ENCODE data around the gene PTGER3.
A peak's percentile ranks its signal among the peaks of the same experiment; 100 is the strongest.

PTGER3 gene

DNA sequence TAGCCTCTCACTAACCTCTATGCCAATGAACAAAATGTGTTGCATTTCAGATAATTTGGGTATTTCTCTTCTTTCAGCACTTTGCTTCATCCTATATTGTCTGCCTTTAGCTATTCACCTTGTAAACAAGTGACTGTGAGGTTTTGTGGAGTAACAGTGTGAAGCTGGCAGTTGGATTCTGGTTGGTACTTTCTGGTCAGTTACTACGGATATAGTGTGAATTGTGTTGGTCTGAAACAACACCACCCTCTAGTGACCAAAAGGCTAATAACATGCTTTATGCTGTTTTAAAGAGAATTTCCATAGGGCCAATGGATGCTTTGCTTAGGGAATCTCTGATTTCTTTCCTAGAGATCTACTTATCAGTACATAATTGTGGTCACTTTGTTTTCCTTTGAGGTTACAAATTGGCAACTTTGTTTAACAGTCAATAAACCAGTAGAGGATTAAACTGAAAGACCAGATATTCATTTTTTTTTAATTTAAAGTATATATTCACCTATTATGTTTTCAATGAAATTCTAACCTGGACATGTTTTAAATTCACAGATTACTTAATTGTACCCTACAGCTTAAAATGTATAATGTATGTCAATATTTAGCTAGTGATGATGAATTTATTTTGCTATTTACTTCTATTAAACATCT is 2.5 kb upstream of the PTGER3 start:
- ATAC-seq (peak; percentile 55), DNase-seq (no peak)

- peak; percentile 13 for DNase-seq
- ATAC-seq: peak; percentile 33
These were observed 553 bp downstream of the PTGER3 start for GRCh38 chr1:71046891-71047634.

DNA sequence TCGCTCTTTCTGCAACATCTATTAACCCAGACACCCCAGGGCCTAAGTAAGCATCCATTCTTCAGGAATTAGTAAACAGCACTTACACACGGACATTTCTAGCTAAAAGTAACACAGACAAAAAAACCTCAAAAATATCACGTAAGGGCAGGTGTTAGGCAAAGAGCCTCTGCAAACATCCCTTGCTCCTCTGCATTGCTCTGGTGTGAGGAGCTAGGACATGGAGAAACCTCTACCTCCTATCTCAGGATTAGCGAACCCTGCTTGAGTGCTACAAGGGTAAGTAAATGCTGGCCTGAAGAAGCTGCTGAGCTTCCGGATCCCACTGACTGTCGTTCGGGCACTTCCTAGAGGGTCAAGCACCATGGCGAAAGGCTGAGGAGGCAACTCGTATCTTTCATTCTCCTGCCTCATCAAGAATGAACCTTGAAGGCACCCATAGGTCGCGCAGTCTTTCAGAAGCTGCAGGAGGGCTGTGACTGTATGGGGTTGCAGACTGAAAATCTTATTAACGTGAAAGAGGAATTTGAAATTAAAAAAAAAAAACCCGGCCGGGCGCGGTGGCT is 2.1 kb downstream of the PTGER3 start:
- ATAC-seq (no peak), DNase-seq (no peak)

DNA sequence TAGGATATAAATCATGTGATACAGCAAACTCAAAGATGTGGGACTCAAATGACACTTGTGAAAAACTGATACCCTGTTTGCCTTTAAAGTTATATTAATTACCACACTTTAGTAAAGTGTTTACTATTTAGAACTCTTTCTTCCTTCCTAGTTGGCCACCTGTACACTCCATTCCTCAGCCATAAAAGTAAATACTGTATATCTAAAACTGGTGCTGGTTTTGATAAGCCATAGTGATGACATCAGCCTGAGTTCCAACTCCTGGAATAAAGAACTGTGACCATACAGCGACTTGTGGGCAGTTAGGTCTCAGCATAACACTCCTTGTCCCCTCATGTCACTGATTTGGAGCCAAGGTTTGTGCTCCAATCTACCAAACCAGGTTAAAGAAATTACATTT is 2.8 kb downstream of the PTGER3 start:
- DNase-seq: no peak
- no peak for ATAC-seq

GRCh38 chr1:71043065-71043464 is 4.6 kb downstream of the PTGER3 start:
- ATAC-seq (no peak), DNase-seq (no peak)

DNA sequence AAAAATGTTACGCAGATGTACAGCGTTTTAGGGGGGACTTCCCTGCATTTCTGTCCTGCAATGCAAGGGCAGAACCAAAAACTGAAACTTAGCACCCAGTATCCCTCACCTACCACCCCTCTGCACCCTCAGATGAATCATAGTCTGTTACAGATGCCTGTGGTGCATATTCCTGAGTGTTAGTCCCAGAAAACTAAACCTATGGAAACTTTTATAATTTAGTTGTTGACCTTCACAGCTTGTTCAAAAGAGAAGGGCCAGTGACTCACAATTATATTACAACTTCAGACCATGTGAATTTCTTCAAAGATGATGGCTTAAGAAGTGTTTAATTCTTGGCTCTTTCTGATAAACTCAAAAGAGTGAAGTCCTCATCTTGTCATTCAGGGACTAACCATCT is 5.8 kb downstream of the PTGER3 start:
- ATAC-seq (no peak), DNase-seq (no peak)

DNA sequence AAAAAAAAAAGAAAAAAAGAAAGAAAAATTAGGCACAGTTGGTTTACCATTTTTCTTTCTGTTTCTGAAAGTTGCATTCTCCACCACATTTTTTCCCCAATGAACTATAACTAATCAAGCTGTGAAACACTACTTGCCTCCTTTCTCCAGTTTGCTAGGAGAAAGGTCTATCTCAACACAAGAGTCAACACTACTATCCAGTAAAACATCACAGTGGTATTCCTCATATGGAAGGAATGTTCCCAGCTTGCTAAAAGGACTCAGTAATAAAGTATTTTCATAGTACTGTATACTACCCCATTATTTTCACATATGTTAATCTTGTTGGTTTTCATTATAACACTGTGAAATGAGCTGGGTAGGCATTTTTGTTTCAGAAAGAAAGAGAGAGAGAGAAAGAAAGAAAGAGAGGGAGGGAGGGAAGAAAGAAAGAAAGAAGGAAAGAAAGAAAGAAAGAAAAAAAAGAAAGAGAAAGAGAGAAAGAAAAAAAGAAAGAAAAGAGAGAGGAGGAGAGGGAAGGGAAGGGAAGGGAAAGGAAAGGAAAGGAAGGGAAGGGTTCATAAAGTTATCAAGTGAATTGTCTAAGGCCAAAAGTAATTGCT is 7.9 kb downstream of the PTGER3 start:
- ATAC-seq (no peak), DNase-seq (no peak)

DNA sequence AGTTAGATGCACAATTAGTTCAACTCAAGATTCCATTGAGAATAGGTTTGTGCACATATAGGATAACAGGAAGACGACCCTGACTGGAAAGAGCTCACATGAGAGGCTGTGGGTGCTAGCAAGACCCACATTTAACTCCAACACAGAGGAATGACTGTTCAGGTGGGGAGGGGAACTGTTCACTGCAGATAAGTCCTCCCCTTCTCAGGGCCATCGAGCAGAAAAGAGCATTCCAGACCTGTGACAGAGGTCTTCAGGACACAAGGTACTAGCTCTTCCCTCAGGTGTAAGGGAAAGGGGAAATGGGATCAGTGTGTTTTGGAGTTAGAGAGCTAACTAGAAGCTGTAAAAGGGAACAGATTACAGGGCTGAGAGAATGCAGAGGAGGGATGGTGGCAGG is 8.7 kb downstream of the PTGER3 start:
- ATAC-seq: no peak
- DNase-seq: no peak

DNA sequence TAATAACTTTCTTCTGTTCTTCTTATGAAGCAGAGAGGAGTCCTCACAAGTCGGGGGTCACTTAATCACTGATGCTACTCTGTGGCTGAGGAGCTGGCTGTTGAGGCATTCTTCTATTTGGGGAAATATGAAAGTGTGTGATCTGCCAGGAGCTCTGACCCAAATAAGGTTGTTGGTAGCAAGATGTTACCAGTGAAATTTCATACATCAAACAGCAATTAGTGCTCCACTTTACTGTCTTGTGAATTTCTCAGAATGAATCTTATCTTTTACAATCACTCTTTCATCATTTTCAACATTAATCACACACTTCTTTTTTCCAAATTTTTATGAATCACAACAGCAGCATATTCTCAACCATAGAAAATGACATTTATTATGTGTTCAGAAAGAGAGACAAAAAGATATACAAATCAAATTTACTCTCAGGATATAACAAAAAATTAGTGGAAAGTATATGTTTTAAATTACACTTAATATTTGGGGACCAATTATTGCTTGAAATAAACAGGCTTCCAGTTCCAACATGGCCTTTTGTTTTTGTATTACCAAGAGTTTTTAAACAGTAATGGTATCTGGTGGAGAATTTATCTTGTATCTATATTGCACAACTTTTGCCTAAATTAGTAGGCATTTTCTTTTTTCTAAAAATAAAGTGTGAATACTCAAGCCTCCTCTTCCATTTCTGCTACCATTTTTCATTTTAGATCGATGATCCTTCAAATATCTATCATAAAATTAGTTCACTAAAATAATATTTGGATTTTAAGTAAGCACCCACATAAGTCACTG is 9.6 kb downstream of the PTGER3 start:
- ATAC-seq: no peak

DNA sequence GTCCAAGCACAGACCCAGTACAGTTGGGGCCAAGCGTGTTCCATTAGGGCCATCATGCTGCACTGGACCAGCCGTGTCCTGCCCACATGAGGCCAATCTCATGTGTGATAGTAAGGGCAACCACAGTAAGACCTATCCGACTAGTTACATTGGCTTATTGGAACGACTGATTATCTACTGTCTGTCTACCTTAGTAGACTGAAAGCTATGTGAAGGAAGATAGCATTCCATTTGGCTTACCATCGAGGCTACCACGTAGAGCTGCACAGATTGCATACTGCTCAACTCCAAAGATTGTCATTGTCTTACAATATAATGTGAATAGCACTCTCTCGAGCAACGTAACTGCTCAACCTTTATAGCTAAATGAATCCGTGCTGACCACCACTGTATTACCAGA is 10.6 kb downstream of the PTGER3 start:
- DNase-seq (no peak), ATAC-seq (no peak)

More for the DNA sequence above, 9.6 kb downstream of the PTGER3 start:
- DNase-seq: no peak

- DNase-seq (no peak), ATAC-seq (no peak)
These were observed 14.5 kb downstream of the PTGER3 start for GRCh38 chr1:71033136-71033535.

- DNase-seq: no peak
- ATAC-seq: no peak
These were observed 16.2 kb downstream of the PTGER3 start for GRCh38 chr1:71031426-71031825.

GRCh38 chr1:71030026-71030425 is 17.6 kb downstream of the PTGER3 start:
- no peak for ATAC-seq
- no peak for DNase-seq

DNA sequence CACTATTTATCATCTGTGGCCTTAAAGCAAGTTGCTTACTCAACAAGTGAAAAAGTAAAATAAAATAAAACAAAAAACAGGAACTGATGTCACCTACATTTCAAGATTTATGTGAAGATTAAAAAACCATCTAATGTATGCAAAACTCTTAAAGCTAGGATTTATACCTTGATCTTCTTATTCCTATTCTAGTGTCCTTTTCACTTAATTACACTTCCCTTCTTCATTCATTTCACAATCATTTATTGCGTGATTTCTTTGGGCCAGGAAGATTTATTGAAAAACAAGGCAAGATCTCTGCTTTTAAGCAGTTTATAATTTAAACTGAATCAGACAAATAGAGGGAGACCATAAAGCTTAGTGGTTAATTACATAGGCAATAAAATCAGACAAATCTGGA is 18.6 kb downstream of the PTGER3 start:
- ATAC-seq (no peak), DNase-seq (no peak)

GRCh38 chr1:71027991-71028390 is 19.6 kb downstream of the PTGER3 start:
- DNase-seq: no peak
- no peak for ATAC-seq

GRCh38 chr1:71026093-71026492 is 21.5 kb downstream of the PTGER3 start:
- ATAC-seq (no peak), DNase-seq (no peak)

GRCh38 chr1:71023515-71023914 is 24.1 kb downstream of the PTGER3 start:
- DNase-seq: no peak

DNA sequence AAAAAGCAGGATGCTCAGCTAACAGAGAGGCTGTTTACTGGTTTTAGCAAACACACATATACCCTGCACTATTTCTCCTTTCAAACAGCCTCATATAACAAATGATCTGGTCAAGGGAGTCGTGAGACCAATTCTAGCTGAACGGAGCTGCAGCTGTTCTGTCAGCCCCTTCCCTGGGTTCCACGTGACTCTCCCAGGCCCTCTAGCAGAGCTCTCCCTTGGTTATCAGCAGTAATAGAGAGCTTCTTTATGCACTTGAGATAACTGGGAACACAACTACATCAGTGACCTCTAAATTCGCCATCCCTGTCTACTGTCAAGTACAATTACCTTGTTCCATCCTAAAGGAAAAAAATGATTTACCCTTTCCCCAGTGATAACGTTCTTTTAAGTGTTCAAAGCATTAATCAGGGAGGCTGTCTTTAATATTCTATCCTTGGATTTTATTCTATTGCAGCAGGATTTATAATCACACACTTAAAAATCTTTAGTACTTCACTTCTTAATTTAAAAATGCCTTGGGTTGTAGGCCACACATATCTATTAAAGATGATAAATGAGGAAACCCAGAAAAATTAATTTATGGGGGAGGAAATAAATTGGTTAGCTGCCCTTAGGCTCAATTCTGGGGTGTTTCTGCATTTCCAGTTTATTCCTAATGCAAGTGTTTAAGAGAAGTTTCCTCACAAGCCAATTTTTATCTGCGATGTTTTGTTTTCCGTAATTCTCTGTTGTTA is 28.2 kb downstream of the PTGER3 start:
- no peak for ATAC-seq
- no peak for DNase-seq

More at GRCh38 chr1:71023515-71023914, 24.1 kb downstream of the PTGER3 start:
- ATAC-seq: no peak

DNA sequence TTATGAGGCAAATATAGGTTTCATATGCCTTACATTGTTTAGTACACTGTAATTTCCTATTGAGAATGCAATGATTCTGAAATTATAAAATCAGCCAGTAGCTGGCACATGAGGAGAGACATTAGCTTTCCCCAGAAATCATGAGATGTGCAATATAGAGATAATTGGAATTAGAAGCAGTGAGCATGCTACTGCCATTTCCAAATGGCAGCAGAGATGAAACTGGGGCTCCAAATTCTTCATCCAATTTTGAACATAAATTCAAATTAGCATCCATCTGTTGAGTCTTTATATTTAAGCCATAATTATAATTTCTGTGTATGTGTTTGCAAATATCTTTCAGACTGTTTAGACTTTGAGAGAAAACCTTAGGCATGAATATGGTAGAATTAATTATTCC is 28.8 kb downstream of the PTGER3 start:
- DNase-seq: no peak
- no peak for ATAC-seq

DNA sequence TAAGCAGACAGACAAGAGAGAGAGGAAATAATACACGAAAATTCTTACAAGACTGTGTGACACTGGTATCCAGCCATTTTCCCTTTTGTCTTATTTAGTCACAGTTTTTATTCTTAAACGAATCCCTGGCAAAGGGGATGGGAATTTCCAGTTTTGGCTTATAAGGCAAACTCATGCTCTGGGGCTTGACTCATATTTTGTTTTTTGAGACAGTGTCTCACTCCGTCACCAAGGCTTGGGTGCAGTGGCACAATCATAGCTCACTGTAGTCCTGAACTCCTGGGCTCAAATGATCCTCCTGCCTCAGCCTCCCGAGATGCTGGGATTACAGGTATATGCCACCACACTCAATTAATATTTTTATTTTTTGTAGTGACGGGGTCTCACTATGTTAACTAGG is 31.9 kb downstream of the PTGER3 start:
- no peak for ATAC-seq
- DNase-seq: no peak

- no peak for ATAC-seq
- DNase-seq: no peak
These were observed 33.4 kb downstream of the PTGER3 start for GRCh38 chr1:71014178-71014579.
